WERI-Rb-1 (cell line): ENCODE data around the gene HAAO.

Source experiments
- DNase-seq: peaks from one replicate; pipeline ENCODE4 v3.0.0-alpha.2; 2020
- H3K27ac ChIP-seq: fragments of 250-450 bp; sonication (Bioruptor Pico); 2 replicates; pipeline ENCODE4 v1.5.1; 2020; ENCODE audit warnings: mild to moderate bottlenecking, moderate library complexity
- H3K27me3 ChIP-seq: fragments of 250-450 bp; sonication (Bioruptor Pico); 2 replicates; pipeline ENCODE4 v1.5.1; 2021; ENCODE audit warnings: mild to moderate bottlenecking, low read depth, moderate library complexity; ENCODE audit not compliant: insufficient read depth, severe bottlenecking
- H3K36me3 ChIP-seq: fragments of 250-450 bp; sonication (Bioruptor Pico); 2 replicates; pipeline ENCODE4 v1.5.1; 2020; ENCODE audit warnings: mild to moderate bottlenecking, moderate library complexity
- H3K4me3 ChIP-seq: 2 replicates; pipeline ENCODE4 v1.5.1; 2011; ENCODE audit warnings: low read depth, mild to moderate bottlenecking, control low read depth, low read length
- H3K9me3 ChIP-seq: fragments of 250-450 bp; sonication (Bioruptor Pico); 2 replicates; pipeline ENCODE4 v1.5.1; 2021; ENCODE audit warnings: mild to moderate bottlenecking, moderate library complexity; ENCODE audit not compliant: severe bottlenecking
- TF ChIP-seq, protein P1 (sequence below): IDR thresholded peaks from 2 replicates; pipeline ENCODE4 v1.5.1; 2011; ENCODE audit warnings: low read depth, mild to moderate bottlenecking, control low read depth, inconsistent platforms, low read length

Gene HAAO

DNA sequence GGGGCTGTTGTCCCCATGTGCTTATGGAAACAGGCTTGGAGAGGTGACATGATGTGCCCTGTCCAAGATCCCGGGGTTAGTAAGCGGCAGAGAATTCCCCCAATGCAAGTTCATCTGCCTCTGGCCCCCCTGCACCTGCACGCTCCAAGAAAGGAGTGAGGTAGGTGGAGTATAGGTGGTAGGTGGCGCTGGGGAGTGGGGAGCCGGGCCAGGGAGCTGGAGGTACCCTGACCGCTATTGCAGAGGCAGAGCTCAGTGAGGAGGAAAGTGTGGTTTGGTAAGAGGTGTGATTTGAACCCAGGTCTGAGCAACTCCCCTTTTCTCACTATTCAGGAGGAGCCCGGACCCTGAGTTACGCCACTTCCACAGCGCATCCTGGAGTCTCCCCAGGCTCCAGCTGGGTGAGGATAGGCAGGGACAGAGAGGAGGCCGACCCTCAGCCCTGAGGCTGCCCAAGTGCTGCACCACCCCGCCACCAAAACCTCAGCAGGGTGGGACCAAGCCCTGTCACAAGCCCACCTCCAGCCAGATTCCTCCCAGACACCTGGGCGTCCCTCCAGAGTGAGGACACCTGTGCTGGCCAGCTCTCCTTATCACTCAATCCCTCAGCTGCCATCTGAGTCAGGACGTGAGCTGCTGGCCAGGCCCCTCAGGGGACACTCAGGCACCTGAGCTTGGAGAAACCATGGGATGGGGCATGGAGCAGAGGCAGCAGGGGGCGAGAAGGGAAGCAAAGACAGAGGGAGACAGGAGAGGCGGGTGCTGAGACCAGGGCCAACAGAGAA lies 5.6 kb downstream of the HAAO start:
- no peaks in the 10 kb centered on the region for H3K9me3 ChIP-seq
- TF ChIP-seq, protein P1, sequence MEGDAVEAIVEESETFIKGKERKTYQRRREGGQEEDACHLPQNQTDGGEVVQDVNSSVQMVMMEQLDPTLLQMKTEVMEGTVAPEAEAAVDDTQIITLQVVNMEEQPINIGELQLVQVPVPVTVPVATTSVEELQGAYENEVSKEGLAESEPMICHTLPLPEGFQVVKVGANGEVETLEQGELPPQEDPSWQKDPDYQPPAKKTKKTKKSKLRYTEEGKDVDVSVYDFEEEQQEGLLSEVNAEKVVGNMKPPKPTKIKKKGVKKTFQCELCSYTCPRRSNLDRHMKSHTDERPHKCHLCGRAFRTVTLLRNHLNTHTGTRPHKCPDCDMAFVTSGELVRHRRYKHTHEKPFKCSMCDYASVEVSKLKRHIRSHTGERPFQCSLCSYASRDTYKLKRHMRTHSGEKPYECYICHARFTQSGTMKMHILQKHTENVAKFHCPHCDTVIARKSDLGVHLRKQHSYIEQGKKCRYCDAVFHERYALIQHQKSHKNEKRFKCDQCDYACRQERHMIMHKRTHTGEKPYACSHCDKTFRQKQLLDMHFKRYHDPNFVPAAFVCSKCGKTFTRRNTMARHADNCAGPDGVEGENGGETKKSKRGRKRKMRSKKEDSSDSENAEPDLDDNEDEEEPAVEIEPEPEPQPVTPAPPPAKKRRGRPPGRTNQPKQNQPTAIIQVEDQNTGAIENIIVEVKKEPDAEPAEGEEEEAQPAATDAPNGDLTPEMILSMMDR = no peak
- peak overlapping the region; percentile 1; the same call in 1 of the 2 replicates for H3K27ac ChIP-seq
- DNase-seq = no peak
- no peaks in the 10 kb centered on the region for H3K27me3 ChIP-seq
- no peak overlapping the region for H3K4me3 ChIP-seq
- no peaks in the 10 kb centered on the region for H3K36me3 ChIP-seq

DNA sequence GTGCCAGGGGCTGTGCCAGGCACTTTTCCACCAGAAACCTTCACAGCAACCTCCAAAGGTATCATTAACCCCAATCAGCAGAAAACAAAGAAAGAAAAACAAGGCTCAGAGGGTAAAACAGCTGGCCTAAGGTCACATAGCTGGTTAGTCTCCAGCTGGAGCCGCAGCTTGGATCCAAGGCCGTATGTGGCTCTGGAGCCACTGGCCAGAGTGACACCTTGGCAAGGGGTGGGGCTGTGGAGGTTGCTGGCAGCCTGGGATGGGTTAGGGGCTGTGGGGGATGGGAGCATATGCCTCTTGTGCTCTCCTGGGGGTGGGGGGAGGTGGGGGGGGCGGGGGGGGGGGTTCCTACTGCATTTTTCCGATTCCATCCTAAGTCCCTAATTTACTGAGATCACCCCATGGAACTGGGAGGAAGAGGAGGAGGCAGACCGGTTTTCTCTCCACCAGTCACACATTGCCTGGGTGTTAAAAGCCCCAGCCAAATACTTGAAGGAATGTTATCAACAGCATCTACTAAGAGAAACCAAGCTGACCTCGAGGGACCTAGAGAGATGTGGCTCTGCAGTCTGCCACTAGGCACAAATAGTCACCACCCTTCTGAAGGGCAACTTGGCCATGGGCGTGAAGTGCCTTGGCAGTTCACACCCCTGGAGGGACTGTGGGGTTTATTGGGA lies 8.0 kb downstream of the HAAO start:
- TF ChIP-seq, protein P1 = no peak
- Histone ChIP-seq H3K9me3 (peaks cover 2% of the 10 kb centered on the region), H3K27ac (no peak overlapping the region), H3K36me3 (no peaks in the 10 kb centered on the region), H3K27me3 (no peaks in the 10 kb centered on the region), H3K4me3 (no peak overlapping the region)
- no peak for DNase-seq

DNA sequence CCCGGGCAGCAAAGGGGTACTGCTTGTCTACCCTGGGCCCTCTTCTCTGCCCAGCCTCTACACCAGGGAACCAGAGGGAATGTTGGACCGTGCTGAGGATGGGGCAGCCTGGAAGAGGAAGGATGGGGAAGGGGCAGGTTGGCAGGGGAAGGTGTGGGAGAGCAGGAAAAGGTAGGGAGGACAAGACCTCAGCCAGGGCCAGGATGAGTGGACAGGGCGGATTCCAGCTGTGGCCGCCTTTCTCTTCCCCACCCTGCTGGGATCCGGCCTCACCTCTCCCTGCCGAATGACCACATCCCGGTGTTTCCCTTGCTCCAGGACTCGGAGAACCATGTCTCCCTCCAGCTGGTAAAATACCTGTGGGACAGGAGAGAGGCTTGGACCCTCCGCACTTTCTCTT lies 8.9 kb downstream of the HAAO start:
- no peak overlapping the region for H3K27ac ChIP-seq
- no peaks in the 10 kb centered on the region for H3K36me3 ChIP-seq
- H3K4me3 ChIP-seq = no peak overlapping the region
- TF ChIP-seq, protein P1 = no peak
- no peak for DNase-seq
- H3K27me3 ChIP-seq = no peaks in the 10 kb centered on the region
- H3K9me3 ChIP-seq = peaks cover 9% of the 10 kb centered on the region

DNA sequence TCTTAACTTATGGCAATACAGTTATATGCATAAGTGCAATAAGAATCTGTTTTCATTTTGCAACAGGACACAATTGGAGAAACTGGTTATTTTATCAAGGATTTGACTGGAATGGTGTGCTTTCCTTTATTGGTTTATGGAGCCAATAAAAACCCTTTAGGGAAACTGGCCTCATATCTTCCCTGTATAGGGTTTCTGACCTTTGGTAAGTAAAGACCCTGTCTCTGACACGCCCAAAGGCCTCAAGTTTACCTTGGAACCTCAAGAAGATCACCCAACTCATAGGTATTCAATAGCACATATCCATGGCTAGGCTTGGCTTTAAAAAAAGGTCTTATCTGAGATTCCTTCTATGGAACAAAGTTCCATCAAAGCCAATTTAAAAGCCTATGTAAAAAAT lies 11.2 kb downstream of the HAAO start:
- peaks cover 15% of the 10 kb centered on the region for H3K9me3 ChIP-seq
- no peaks in the 10 kb centered on the region for H3K36me3 ChIP-seq
- TF ChIP-seq, protein P1 = no peak
- no peak overlapping the region for H3K4me3 ChIP-seq
- DNase-seq = no peak
- H3K27ac ChIP-seq = no peak overlapping the region
- H3K27me3 ChIP-seq = no peaks in the 10 kb centered on the region

DNA sequence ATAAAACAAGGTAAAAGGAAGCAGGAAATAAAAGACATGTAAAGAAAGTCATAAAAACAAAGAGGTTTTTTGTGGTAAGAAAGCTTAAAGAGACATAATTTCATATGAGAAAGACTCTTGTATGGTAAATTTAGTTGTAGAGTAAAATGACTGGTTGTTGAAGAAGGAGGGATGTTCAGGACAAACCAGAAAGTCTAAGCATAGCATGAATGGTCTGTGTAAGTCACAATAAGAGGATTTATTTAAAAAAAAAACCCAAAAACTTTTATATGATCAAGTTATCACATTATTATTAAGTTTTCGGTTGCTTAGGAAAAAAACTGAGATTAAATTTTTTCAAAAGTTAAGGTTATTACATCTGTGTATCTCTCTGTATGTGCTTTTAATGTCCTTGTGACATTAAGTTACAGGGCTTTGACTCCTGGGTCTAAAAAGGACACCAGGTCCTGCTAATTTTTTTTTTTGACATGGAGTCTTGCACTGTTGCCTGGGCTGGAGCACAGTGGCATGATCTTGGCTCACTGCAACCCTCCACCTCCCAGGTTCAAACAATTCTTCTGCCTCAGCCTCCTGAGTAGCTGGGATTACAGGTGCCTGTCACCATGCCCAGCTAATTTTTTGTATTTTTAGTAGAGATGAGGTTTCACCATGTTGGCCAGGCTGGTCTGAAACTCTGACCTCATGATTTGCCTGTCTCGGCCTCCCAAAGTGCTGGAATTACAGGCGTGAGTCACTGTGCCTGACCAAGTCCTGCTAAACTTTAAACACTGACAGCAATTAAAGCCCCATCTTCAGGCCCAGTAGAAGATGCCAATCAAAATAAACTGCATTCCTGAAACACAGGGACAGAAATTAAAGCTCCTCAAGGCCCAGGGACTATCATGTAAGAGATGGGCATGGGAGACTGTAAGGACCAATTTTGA lies 14.2 kb downstream of the HAAO start:
- Histone ChIP-seq H3K27ac (no peak overlapping the region), H3K4me3 (no peak overlapping the region), H3K36me3 (no peaks in the 10 kb centered on the region), H3K9me3 (peaks cover 15% of the 10 kb centered on the region), H3K27me3 (no peaks in the 10 kb centered on the region)
- DNase-seq = no peak
- TF ChIP-seq, protein P1 = no peak
